Keratinocyte (primary cell): ENCODE measurements around the gene ZNF30. TPM values are rescaled to one million over a fixed set of nuclear protein-coding genes. Genes with fewer than 3 reads are reported as not detected.

ENCODE experiments used
- DNase-seq: peaks from one replicate; pipeline ENCODE4 v3.0.0-alpha.2; 2011; ENCODE audit warnings: low read depth, missing footprints, low spot score
- FAIRE-seq: peaks from 2 replicates; lab custom pipeline; 2011; peaks lifted over from hg19 to GRCh38; lab: Jason Lieb, UNC
- H2AFZ ChIP-seq: 2 replicates; pipeline ENCODE4 v1.6.0; 2012; ENCODE audit warnings: low read length, control low read depth, inconsistent platforms; ENCODE audit not compliant: control insufficient read depth
- H3K27ac ChIP-seq: 2 replicates; pipeline ENCODE4 v1.5.1; 2011; ENCODE audit warnings: low read length; ENCODE audit not compliant: control insufficient read depth, insufficient read depth
- H3K27me3 ChIP-seq: 3 replicates; pipeline ENCODE4 v1.6.0; 2011; ENCODE audit warnings: low read length; ENCODE audit not compliant: control insufficient read depth, insufficient read depth; ENCODE audit errors: extremely low read depth
- H3K36me3 ChIP-seq, 2 experiments: 2 replicates in 1 of 2; 3 replicates in 1 of 2; pipeline ENCODE4 v1.5.1; 2011; ENCODE audit warnings: low read length in 2 of 2, mild to moderate bottlenecking in 1 of 2; ENCODE audit not compliant: control insufficient read depth in 2 of 2, insufficient read depth in 2 of 2; ENCODE audit errors: extremely low read depth in 1 of 2
- H3K4me1 ChIP-seq: 3 replicates; pipeline ENCODE4 v1.5.1; 2011; ENCODE audit warnings: low read length; ENCODE audit not compliant: control insufficient read depth, insufficient read depth; ENCODE audit errors: extremely low read depth
- H3K4me2 ChIP-seq: 3 replicates; pipeline ENCODE4 v1.6.0; 2011; ENCODE audit warnings: low read depth, low read length; ENCODE audit not compliant: control insufficient read depth, insufficient read depth; ENCODE audit errors: extremely low read depth
- H3K4me3 ChIP-seq, 3 experiments: fragments of 200-600 bp in 1 of 3; sonication (generic) in 1 of 3; 2 replicates in 2 of 3; 3 replicates in 1 of 3; pipeline ENCODE4 v1.5.1; 2011 to 2016; ENCODE audit warnings: low read length in 3 of 3, mild to moderate bottlenecking in 3 of 3, control low read depth in 2 of 3, inconsistent platforms in 1 of 3, low read depth in 1 of 3, mixed read lengths in 1 of 3, mixed run types in 1 of 3, moderate library complexity in 1 of 3; ENCODE audit not compliant: control insufficient read depth in 2 of 3, insufficient read depth in 2 of 3; ENCODE audit errors: extremely low read depth in 1 of 3
- H3K79me2 ChIP-seq: 2 replicates; pipeline ENCODE4 v1.6.0; 2012; ENCODE audit warnings: low read length; ENCODE audit not compliant: control insufficient read depth, insufficient read depth
- H3K9ac ChIP-seq: 3 replicates; pipeline ENCODE4 v1.6.0; 2011; ENCODE audit warnings: low read length; ENCODE audit not compliant: control insufficient read depth, insufficient read depth; ENCODE audit errors: extremely low read depth
- H3K9me1 ChIP-seq: 3 replicates; pipeline ENCODE4 v1.6.0; 2011; ENCODE audit warnings: low read length; ENCODE audit not compliant: control insufficient read depth, insufficient read depth; ENCODE audit errors: extremely low read depth
- H3K9me3 ChIP-seq: 2 replicates; pipeline ENCODE4 v1.5.1; 2012; ENCODE audit warnings: low read depth, low read length; ENCODE audit not compliant: control insufficient read depth
- H4K20me1 ChIP-seq: 3 replicates; pipeline ENCODE4 v1.6.0; 2011; ENCODE audit warnings: low read length; ENCODE audit not compliant: control insufficient read depth, insufficient read depth; ENCODE audit errors: extremely low read depth
- CTCF ChIP-seq, 3 experiments: IDR thresholded peaks in 1 of 3; conservative IDR thresholded peaks in 1 of 3; optimal IDR thresholded peaks in 1 of 3; 2 replicates in 2 of 3; 3 replicates in 1 of 3; pipeline versions ENCODE3 to v1.5.1; 2011; ENCODE audit warnings: low read length in 3 of 3, mild to moderate bottlenecking in 3 of 3, moderate library complexity in 2 of 3, control low read depth in 1 of 3, inconsistent platforms in 1 of 3; ENCODE audit not compliant: insufficient read depth in 2 of 3; ENCODE audit errors: extremely low read depth in 1 of 3
- EZH2 ChIP-seq: IDR thresholded peaks from one replicate; pipeline ENCODE4 v1.6.1; 2012; ENCODE audit warnings: inconsistent platforms, mild to moderate bottlenecking, low read length, moderate library complexity
- dilution Hi-C: fragments of 300-500 bp; cut with MboI; formaldehyde crosslinking; loops from one replicate; pipeline ENCODE4 v1.7.0; 2020; ENCODE audit warnings: low sequenced_read_pairs; ENCODE audit not compliant: extremely low pct_ligation_motif_present
- polyA plus RNA-seq, 5 experiments: library from polyadenylated mRNA; depleted of rRNA in 3 of 5; stranded (reverse) in 3 of 5; stranded (forward) in 1 of 5; unstranded in 1 of 5; fragments of >200 nt; gene quantifications; 1 replicate in 1 of 5; 2 replicates in 3 of 5; 3 replicates in 1 of 5; pipeline versions ENCODE4 v1.2.1 to v1.2.3, GENCODE V29; 2011 to 2012; ENCODE audit warnings: missing spikeins in 2 of 5, low read depth in 1 of 5, low replicate concordance in 1 of 5

Gene ZNF30
- polyA plus RNA-seq, 1 donor (not counting 4 experiments of a cell fraction or from before 2014, with no cell fraction given): 4.6 TPM

DNA sequence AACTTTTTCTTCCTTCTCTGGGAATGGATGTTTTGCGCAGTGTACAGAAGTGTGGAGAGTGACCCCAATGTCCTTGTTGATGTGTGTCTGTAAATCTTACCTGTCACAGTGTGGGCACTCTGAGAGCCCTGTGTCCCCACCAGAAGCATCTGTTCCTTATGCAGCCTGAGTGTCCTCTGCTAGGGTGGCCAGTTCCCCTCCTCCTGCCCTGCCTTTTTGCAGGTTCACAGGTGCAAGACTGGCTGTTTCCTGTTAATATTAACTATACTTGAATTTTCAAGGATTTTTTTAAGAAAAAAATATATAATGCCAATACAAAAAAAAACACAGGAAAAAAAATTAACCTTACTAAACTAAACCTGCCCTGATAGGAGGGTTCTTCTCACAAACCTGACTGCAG lies 61.4 kb downstream of the ZNF30 start:
- no peak overlapping the region for H2AFZ ChIP-seq
- no peaks in the 10 kb centered on the region for H3K79me2 ChIP-seq

DNA sequence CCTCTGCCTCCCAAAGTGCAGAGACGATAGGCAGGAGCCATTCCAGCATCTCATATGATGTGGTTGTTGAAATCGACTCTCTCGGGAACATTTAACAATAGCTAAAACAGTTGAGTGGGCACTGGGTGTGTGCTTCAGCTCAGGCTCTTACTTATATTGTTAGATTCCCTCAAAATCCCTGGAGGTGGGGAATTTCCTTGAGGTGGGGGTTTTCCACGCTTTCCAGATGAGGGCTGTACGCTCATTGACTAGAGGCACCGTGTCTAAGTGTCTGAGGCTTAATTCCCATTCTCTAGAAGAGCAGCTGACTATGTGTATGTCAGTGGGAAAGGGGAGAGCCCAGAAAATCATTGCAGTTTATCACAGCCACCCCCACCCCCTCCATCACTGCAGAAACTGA lies 62.6 kb downstream of the ZNF30 start:
- Histone ChIP-seq H3K9me3 (no peaks in the 10 kb centered on the region), H3K4me2 (no peak overlapping the region), H4K20me1 (no peaks in the 10 kb centered on the region), H3K9ac (no peak overlapping the region), H3K36me3 (no peaks in the 10 kb centered on the region), H2AFZ (no peak overlapping the region), H3K4me1 (no peaks in the 10 kb centered on the region), H3K27ac (no peak overlapping the region), H3K4me3 (no peak overlapping the region), H3K27me3 (peaks cover 7% of the 10 kb centered on the region), H3K79me2 (no peaks in the 10 kb centered on the region), H3K9me1 (no peaks in the 10 kb centered on the region)
- dilution Hi-C loops: no loop called here
- FAIRE-seq (no peak), DNase-seq (no peak)
- TF ChIP-seq EZH2 (no peak), CTCF (optimal IDR thresholded peaks at IDR 0.05 in 1 of 3, IDR thresholded peaks at IDR 0.05 in 1 of 3, conservative IDR thresholded peaks at IDR 0.05 in 1 of 3; ENCODE audit: extremely low read depth in 1 of 3, insufficient read depth in 2 of 3, low read length in 3 of 3) (no peak)

More for the DNA sequence above, 61.4 kb downstream of the ZNF30 start:
- H3K9ac ChIP-seq: no peak overlapping the region
- FAIRE-seq: no peak
- H3K36me3 ChIP-seq: no peaks in the 10 kb centered on the region
- H3K4me2 ChIP-seq: no peak overlapping the region
- H4K20me1 ChIP-seq: no peaks in the 10 kb centered on the region
- no peaks in the 10 kb centered on the region for H3K9me3 ChIP-seq
- no peak overlapping the region for H3K27ac ChIP-seq
- H3K27me3 ChIP-seq: peaks cover 7% of the 10 kb centered on the region
- DNase-seq: no peak
- H3K9me1 ChIP-seq: no peaks in the 10 kb centered on the region
- H3K4me3 ChIP-seq: no peak overlapping the region
- no peaks in the 10 kb centered on the region for H3K4me1 ChIP-seq
- no peak for TF ChIP-seq CTCF (optimal IDR thresholded peaks at IDR 0.05 in 1 of 3, IDR thresholded peaks at IDR 0.05 in 1 of 3, conservative IDR thresholded peaks at IDR 0.05 in 1 of 3; ENCODE audit: extremely low read depth in 1 of 3, insufficient read depth in 2 of 3, low read length in 3 of 3)
- TF ChIP-seq EZH2: no peak
- dilution Hi-C loops: no loop called here
